ENCODE data around the gene PKDCC. TPM values are rescaled to one million over a fixed set of nuclear protein-coding genes. Genes with fewer than 3 reads are reported as not detected.

The PKDCC gene
- total RNA-seq, 1 experiment from 2014 or later, result 1.9 TPM

DNA sequence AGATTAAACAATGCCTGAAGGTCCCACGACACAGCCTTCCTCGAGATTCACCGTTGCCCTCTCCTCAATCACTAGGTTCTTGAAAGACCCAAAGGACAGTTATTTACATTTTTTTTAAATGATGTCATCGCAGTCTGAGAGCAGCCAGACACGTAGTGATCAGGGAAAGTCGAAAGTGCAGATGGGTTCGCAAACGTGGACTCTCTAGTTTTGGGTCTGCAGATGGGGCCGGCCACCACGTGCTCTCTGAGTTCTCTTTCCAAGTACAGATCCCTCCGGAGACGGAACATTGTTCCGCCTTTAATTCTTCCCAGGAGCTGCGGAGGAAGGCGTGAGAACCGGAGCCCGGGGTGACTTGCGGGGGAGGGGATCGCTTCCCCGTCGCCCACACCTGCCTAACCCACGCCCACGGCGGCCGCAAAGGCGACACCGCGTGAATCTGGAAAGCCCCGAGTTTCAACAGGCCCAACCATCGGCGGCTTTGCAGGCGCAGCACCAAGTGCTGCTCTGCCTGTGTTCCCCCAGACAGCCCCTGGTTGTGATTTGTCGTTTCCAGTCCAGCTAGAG is 54.3 kb downstream of the PKDCC start:
- DNase-seq (ENCODE audit: extremely low read depth, low read depth), result no peak

- DNase-seq (ENCODE audit: extremely low read depth, low read depth), result no peak
Observed at GRCh38 chr2:42102591-42103450, 55.0 kb downstream of the PKDCC start.

- DNase-seq (ENCODE audit: extremely low read depth, low read depth), result no peak
Observed at GRCh38 chr2:42103829-42104228, 56.0 kb downstream of the PKDCC start.

GRCh38 chr2:42104621-42105020 is 56.8 kb downstream of the PKDCC start:
- no peak for DNase-seq (ENCODE audit: extremely low read depth, low read depth)

- DNase-seq (ENCODE audit: extremely low read depth, low read depth), result no peak
Observed at GRCh38 chr2:42105330-42106256, 57.8 kb downstream of the PKDCC start.

DNA sequence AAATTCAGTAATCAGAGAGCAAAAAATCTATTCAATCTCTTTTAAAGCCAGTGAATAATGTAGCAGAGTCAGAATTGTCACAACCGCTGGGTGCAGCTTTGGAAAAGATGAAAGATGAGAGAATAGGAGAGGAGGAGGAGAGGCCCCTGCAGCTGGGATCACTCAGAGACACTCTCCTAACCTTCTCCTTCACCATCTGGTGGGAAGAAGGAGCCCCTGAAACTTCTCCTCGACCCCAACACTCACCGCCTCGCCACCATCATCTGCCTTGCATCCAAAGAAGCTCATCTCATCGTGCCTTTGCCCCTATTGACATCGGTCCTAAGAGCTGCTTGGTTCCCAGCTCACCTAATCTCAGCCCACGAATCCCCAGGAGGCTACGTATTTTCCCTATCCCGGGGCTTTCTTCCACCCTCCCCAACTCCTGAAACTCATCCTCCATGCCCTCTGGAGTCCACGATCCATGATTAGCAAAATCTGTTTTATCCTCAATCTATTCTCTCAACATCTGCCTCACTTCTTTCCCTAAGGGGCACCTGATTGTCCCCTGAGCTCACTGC is 58.5 kb downstream of the PKDCC start:
- DNase-seq (ENCODE audit: extremely low read depth, low read depth), result no peak

- DNase-seq (ENCODE audit: extremely low read depth, low read depth), result no peak
Observed at GRCh38 chr2:42107249-42108042, 59.6 kb downstream of the PKDCC start.

Other genes with a start within 250 kb of the PKDCC start
- gene EML4, start 121.3 kb downstream of the PKDCC start, total RNA-seq (2014; rRNA removed; shearing (Covaris generic)), result 36.0 and 36.3 TPM in 2 replicates